Keratinocyte (primary cell): ENCODE results near the gene ARHGAP22. TPM values are rescaled to one million over a fixed set of nuclear protein-coding genes. Genes with fewer than 3 reads are reported as not detected.

Experiments
- DNase-seq: peaks from one replicate; pipeline ENCODE4 v3.0.0-alpha.2; 2011; ENCODE audit warnings: low read depth, missing footprints, low spot score
- FAIRE-seq: peaks from 2 replicates; lab custom pipeline; 2011; peaks lifted over from hg19 to GRCh38; lab: Jason Lieb, UNC
- H2AFZ ChIP-seq: 2 replicates; pipeline ENCODE4 v1.6.0; 2012; ENCODE audit warnings: low read length, control low read depth, inconsistent platforms; ENCODE audit not compliant: control insufficient read depth
- H3K27ac ChIP-seq: 2 replicates; pipeline ENCODE4 v1.5.1; 2011; ENCODE audit warnings: low read length; ENCODE audit not compliant: control insufficient read depth, insufficient read depth
- H3K27me3 ChIP-seq: 3 replicates; pipeline ENCODE4 v1.6.0; 2011; ENCODE audit warnings: low read length; ENCODE audit not compliant: control insufficient read depth, insufficient read depth; ENCODE audit errors: extremely low read depth
- H3K36me3 ChIP-seq, 2 experiments: 2 replicates in 1 of 2; 3 replicates in 1 of 2; pipeline ENCODE4 v1.5.1; 2011; ENCODE audit warnings: low read length in 2 of 2, mild to moderate bottlenecking in 1 of 2; ENCODE audit not compliant: control insufficient read depth in 2 of 2, insufficient read depth in 2 of 2; ENCODE audit errors: extremely low read depth in 1 of 2
- H3K4me1 ChIP-seq: 3 replicates; pipeline ENCODE4 v1.5.1; 2011; ENCODE audit warnings: low read length; ENCODE audit not compliant: control insufficient read depth, insufficient read depth; ENCODE audit errors: extremely low read depth
- H3K4me2 ChIP-seq: 3 replicates; pipeline ENCODE4 v1.6.0; 2011; ENCODE audit warnings: low read depth, low read length; ENCODE audit not compliant: control insufficient read depth, insufficient read depth; ENCODE audit errors: extremely low read depth
- H3K4me3 ChIP-seq, 3 experiments: fragments of 200-600 bp in 1 of 3; sonication (generic) in 1 of 3; 2 replicates in 2 of 3; 3 replicates in 1 of 3; pipeline ENCODE4 v1.5.1; 2011 to 2016; ENCODE audit warnings: low read length in 3 of 3, mild to moderate bottlenecking in 3 of 3, control low read depth in 2 of 3, inconsistent platforms in 1 of 3, low read depth in 1 of 3, mixed read lengths in 1 of 3, mixed run types in 1 of 3, moderate library complexity in 1 of 3; ENCODE audit not compliant: control insufficient read depth in 2 of 3, insufficient read depth in 2 of 3; ENCODE audit errors: extremely low read depth in 1 of 3
- H3K79me2 ChIP-seq: 2 replicates; pipeline ENCODE4 v1.6.0; 2012; ENCODE audit warnings: low read length; ENCODE audit not compliant: control insufficient read depth, insufficient read depth
- H3K9ac ChIP-seq: 3 replicates; pipeline ENCODE4 v1.6.0; 2011; ENCODE audit warnings: low read length; ENCODE audit not compliant: control insufficient read depth, insufficient read depth; ENCODE audit errors: extremely low read depth
- H3K9me1 ChIP-seq: 3 replicates; pipeline ENCODE4 v1.6.0; 2011; ENCODE audit warnings: low read length; ENCODE audit not compliant: control insufficient read depth, insufficient read depth; ENCODE audit errors: extremely low read depth
- H3K9me3 ChIP-seq: 2 replicates; pipeline ENCODE4 v1.5.1; 2012; ENCODE audit warnings: low read depth, low read length; ENCODE audit not compliant: control insufficient read depth
- H4K20me1 ChIP-seq: 3 replicates; pipeline ENCODE4 v1.6.0; 2011; ENCODE audit warnings: low read length; ENCODE audit not compliant: control insufficient read depth, insufficient read depth; ENCODE audit errors: extremely low read depth
- CTCF ChIP-seq, 3 experiments: IDR thresholded peaks in 1 of 3; conservative IDR thresholded peaks in 1 of 3; optimal IDR thresholded peaks in 1 of 3; 2 replicates in 2 of 3; 3 replicates in 1 of 3; pipeline versions ENCODE3 to v1.5.1; 2011; ENCODE audit warnings: low read length in 3 of 3, mild to moderate bottlenecking in 3 of 3, moderate library complexity in 2 of 3, control low read depth in 1 of 3, inconsistent platforms in 1 of 3; ENCODE audit not compliant: insufficient read depth in 2 of 3; ENCODE audit errors: extremely low read depth in 1 of 3
- EZH2 ChIP-seq: IDR thresholded peaks from one replicate; pipeline ENCODE4 v1.6.1; 2012; ENCODE audit warnings: inconsistent platforms, mild to moderate bottlenecking, low read length, moderate library complexity
- dilution Hi-C: fragments of 300-500 bp; cut with MboI; formaldehyde crosslinking; loops from one replicate; pipeline ENCODE4 v1.7.0; 2020; ENCODE audit warnings: low sequenced_read_pairs; ENCODE audit not compliant: extremely low pct_ligation_motif_present
- polyA plus RNA-seq, 5 experiments: library from polyadenylated mRNA; depleted of rRNA in 3 of 5; stranded (reverse) in 3 of 5; stranded (forward) in 1 of 5; unstranded in 1 of 5; fragments of >200 nt; gene quantifications; 1 replicate in 1 of 5; 2 replicates in 3 of 5; 3 replicates in 1 of 5; pipeline versions ENCODE4 v1.2.1 to v1.2.3, GENCODE V29; 2011 to 2012; ENCODE audit warnings: missing spikeins in 2 of 5, low read depth in 1 of 5, low replicate concordance in 1 of 5

Gene ARHGAP22
- polyA plus RNA-seq, 1 donor (not counting 4 experiments of a cell fraction or from before 2014, with no cell fraction given): 4.9 TPM

GRCh38 chr10:48456808-48457761, 147.8 kb downstream of the ARHGAP22 start:
- Histone ChIP-seq H3K4me3 (no peak overlapping the region), H3K27me3 (no peaks in the 10 kb centered on the region), H3K79me2 (no peaks in the 10 kb centered on the region), H3K4me1 (no peaks in the 10 kb centered on the region), H3K36me3 (peaks cover 0 to 3% of the 10 kb centered on the region in 2 experiments), H3K9me3 (no peaks in the 10 kb centered on the region), H2AFZ (no peak overlapping the region), H3K9ac (no peak overlapping the region), H3K9me1 (no peaks in the 10 kb centered on the region), H4K20me1 (peaks cover 3% of the 10 kb centered on the region), H3K4me2 (no peak overlapping the region), H3K27ac (no peak overlapping the region)
- no peak for FAIRE-seq
- no peak for DNase-seq
- TF ChIP-seq CTCF (optimal IDR thresholded peaks at IDR 0.05 in 1 of 3, IDR thresholded peaks at IDR 0.05 in 1 of 3, conservative IDR thresholded peaks at IDR 0.05 in 1 of 3; ENCODE audit: extremely low read depth in 1 of 3, insufficient read depth in 2 of 3, low read length in 3 of 3) (no peak), EZH2 (no peak)
- dilution Hi-C loops: no loop called here

GRCh38 chr10:48456361-48456804, 148.5 kb downstream of the ARHGAP22 start:
- Histone ChIP-seq H3K27me3 (no peaks in the 10 kb centered on the region), H3K27ac (no peak overlapping the region), H3K79me2 (no peaks in the 10 kb centered on the region), H3K4me3 (no peak overlapping the region), H2AFZ (no peak overlapping the region), H3K4me2 (no peak overlapping the region), H4K20me1 (peaks cover 3% of the 10 kb centered on the region), H3K9ac (no peak overlapping the region), H3K4me1 (no peaks in the 10 kb centered on the region), H3K9me3 (no peaks in the 10 kb centered on the region), H3K36me3 (peaks cover 0 to 3% of the 10 kb centered on the region in 2 experiments), H3K9me1 (no peaks in the 10 kb centered on the region)
- no peak for TF ChIP-seq CTCF (optimal IDR thresholded peaks at IDR 0.05 in 1 of 3, IDR thresholded peaks at IDR 0.05 in 1 of 3, conservative IDR thresholded peaks at IDR 0.05 in 1 of 3; ENCODE audit: extremely low read depth in 1 of 3, insufficient read depth in 2 of 3, low read length in 3 of 3)
- no peak for TF ChIP-seq EZH2
- DNase-seq: no peak
- no peak for FAIRE-seq
- dilution Hi-C loops: no loop called here
